T-cell (primary cell): Measurements from ENCODE around the gene TRMT44. TPM values are rescaled to one million over a fixed set of nuclear protein-coding genes. Genes with fewer than 3 reads are reported as not detected.

Experiments
- ATAC-seq, 4 experiments: fragments of 200-7000 bp in 3 of 4; fragments of 150-1000 bp in 1 of 4; cut with Tn5 transposase; replicated peaks in 1 of 4; 1 replicate in 3 of 4; 2 replicates in 1 of 4; pipeline ENCODE4 v1.10.0; 2021; ENCODE audit warnings: moderate library complexity in 3 of 4, mild to moderate bottlenecking in 2 of 4, moderate number of reproducible peaks in 1 of 4
- CTCF ChIA-PET, 2 donors: fragments of 300-600 bp; sonication (Branson Sonifier 250); formaldehyde crosslinking; loops; one replicate each; lab custom pipeline; 2022; ENCODE audit warnings: antibody characterized with exemption in 2 of 2; lab: Charles Lee
- POLR2A ChIA-PET, 2 donors: fragments of 300-600 bp; sonication (Branson Sonifier 250); formaldehyde crosslinking; loops; one replicate each; lab custom pipeline; 2022; ENCODE audit warnings: antibody characterized with exemption in 2 of 2; lab: Charles Lee
- DNase-seq, 35 experiments: peaks; one replicate each; pipeline versions ENCODE4 v3.0.0 to v3.0.0-alpha.2; 2013 to 2023
- H3K27ac ChIP-seq: one replicate; pipeline ENCODE4 v1.5.1; 2013; ENCODE audit warnings: low read length
- H3K27me3 ChIP-seq, 2 experiments: replicated peaks in 1 of 2; 1 replicate in 1 of 2; 2 replicates in 1 of 2; pipeline versions ENCODE4 v1.6.1 to v1.7.0; 2013; ENCODE audit warnings: low read length in 1 of 2, mixed read lengths in 1 of 2; ENCODE audit not compliant: control insufficient read depth in 2 of 2, insufficient read depth in 2 of 2; ENCODE audit errors: extremely low read depth in 1 of 2
- H3K36me3 ChIP-seq, 2 donors: 1 replicate in 1 of 2; 2 replicates in 1 of 2; pipeline versions ENCODE4 v1.6.1 to v1.7.0; 2013; ENCODE audit warnings: low read length in 1 of 2; ENCODE audit not compliant: control insufficient read depth in 2 of 2, insufficient read depth in 1 of 2; ENCODE audit errors: extremely low read depth in 1 of 2
- H3K4me1 ChIP-seq, 2 experiments: 1 replicate in 1 of 2; 2 replicates in 1 of 2; pipeline versions ENCODE4 v1.6.1 to v1.7.0; 2013; ENCODE audit warnings: low read length in 2 of 2, mixed read lengths in 1 of 2; ENCODE audit not compliant: insufficient read depth in 2 of 2, control insufficient read depth in 1 of 2; ENCODE audit errors: extremely low read depth in 1 of 2
- H3K4me3 ChIP-seq, 2 donors: 1 replicate in 1 of 2; 2 replicates in 1 of 2; pipeline versions ENCODE4 v1.5.1 to v1.7.0; 2013; ENCODE audit warnings: mild to moderate bottlenecking in 2 of 2, low read length in 1 of 2, moderate library complexity in 1 of 2; ENCODE audit not compliant: control insufficient read depth in 1 of 2; ENCODE audit errors: extremely low read depth in 1 of 2
- H3K9me3 ChIP-seq: 2 replicates; pipeline ENCODE4 v1.7.0; 2013
- H3K27ac Mint-ChIP-seq, 2 donors: one replicate each; pipeline ENCODE4 v1.8.0; 2020 to 2021; ENCODE audit warnings: mild to moderate bottlenecking in 2 of 2, mixed read lengths in 2 of 2
- H3K27me3 Mint-ChIP-seq, 2 donors: one replicate each; pipeline ENCODE4 v1.8.0; 2021 to 2022; ENCODE audit warnings: mixed read lengths in 2 of 2
- H3K36me3 Mint-ChIP-seq: one replicate; pipeline ENCODE4 v1.8.0; 2021; ENCODE audit warnings: mixed read lengths
- H3K4me1 Mint-ChIP-seq, 3 donors: one replicate each; pipeline ENCODE4 v1.8.0; 2020 to 2022; ENCODE audit warnings: mixed read lengths in 3 of 3, mild to moderate bottlenecking in 1 of 3
- H3K4me3 Mint-ChIP-seq, 3 donors: one replicate each; pipeline ENCODE4 v1.8.0; 2020 to 2022; ENCODE audit warnings: mild to moderate bottlenecking in 3 of 3, mixed read lengths in 3 of 3, moderate library complexity in 3 of 3
- H3K9me3 Mint-ChIP-seq, 3 donors: one replicate each; pipeline ENCODE4 v1.8.0; 2020 to 2022; ENCODE audit warnings: mixed read lengths in 3 of 3
- WGBS: methylation state at CpG from one replicate; pipeline ENCODE4 v1.1.5; 2013; ENCODE audit warnings: missing lambda C conversion rate; ENCODE audit not compliant: insufficient coverage; 5-methylcytosine and 5-hydroxymethylcytosine counted together
- total RNA-seq, 35 experiments: library from RNA in 6 of 35; stranded (reverse) in 6 of 35; fragments of 120-200 nt in 1 of 35; gene quantifications; one replicate each; pipeline versions ENCODE4 v1.2.1 to v1.2.4 and lab custom pipeline; 2013 to 2026

TRMT44 gene
- total RNA-seq, 5 donors from 2014 or later (not counting 1 experiment from before 2014, with no cell fraction given): 25.6 to 40.9 (median 35.3) TPM

DNA sequence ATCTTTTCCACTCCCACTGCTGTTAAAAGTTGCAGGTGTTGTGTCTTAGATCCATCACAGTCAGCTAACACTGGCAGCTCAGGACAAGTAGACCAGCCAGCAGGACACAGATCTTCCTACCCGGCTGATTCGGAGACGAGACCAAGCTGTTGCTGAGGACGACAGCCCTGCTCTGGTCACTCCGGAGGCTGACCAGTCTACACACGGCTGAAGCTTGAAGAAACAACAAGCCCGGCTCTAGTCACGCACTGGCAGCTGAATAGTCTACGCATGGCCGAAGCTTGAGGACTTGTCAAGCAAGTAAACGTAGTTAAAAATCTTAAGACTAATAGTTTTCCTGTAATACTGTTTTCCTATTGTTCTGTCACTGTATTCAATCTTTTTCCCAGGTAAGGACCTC is 1.8 kb upstream of the TRMT44 start:
- H3K27ac ChIP-seq: no peak overlapping the region
- no peaks in the 10 kb centered on the region for H3K36me3 ChIP-seq
- no peaks in the 10 kb centered on the region for H3K27me3 ChIP-seq
- Mint-ChIP-seq H3K4me3 (peak overlapping the region; percentile 60 to 98 (median 93)), H3K27ac (no peak overlapping the region), H3K4me1 (peaks cover 83 to 95% (median 91%) of the 10 kb centered on the region in 3 donors), H3K27me3 (peaks cover 0 to 2% of the 10 kb centered on the region in 2 donors), H3K36me3 (no peaks in the 10 kb centered on the region), H3K9me3 (no peaks in the 10 kb centered on the region)
- POLR2A ChIA-PET: interaction anchor here in 1 of 2 donors (0.6 kb wide), 1 partner anchor 10 kb away, joined by 4 read pairs; no protein-coding TSS in a partner anchor
- H3K4me1 ChIP-seq: peaks cover 28 to 59% of the 10 kb centered on the region in 2 experiments
- H3K4me3 ChIP-seq: no peak overlapping the region
- WGBS: 95% methylated on average over 7 of the region's 11 CpGs
- H3K9me3 ChIP-seq: no peaks in the 10 kb centered on the region
- DNase-seq: no peak
- no peak for ATAC-seq
- CTCF ChIA-PET: no interaction called here

DNA sequence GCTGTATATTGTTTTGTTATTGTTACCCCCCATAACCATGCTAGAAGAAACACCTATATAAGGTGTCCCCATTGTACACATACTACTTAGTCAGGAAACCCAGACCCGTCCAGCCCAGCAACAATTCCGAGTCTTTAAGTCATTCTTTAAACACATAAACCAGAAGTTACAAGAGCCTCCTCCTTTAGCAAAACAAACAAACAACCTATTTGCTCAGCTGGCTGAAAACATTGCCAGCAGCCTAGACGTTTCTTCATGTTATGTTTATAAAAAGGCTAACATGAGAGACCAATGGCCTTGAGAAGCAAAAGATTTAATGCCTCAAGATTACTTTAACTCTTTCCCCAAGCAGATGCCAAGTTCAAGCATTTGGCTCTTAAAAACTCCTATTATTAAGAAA is 1.4 kb upstream of the TRMT44 start:
- CTCF ChIA-PET: no interaction called here
- Histone ChIP-seq H3K9me3 (no peaks in the 10 kb centered on the region), H3K4me1 (peaks cover 28 to 58% of the 10 kb centered on the region in 2 experiments), H3K27ac (no peak overlapping the region), H3K4me3 (no peak overlapping the region), H3K36me3 (no peaks in the 10 kb centered on the region), H3K27me3 (no peaks in the 10 kb centered on the region)
- ATAC-seq: no peak
- Mint-ChIP-seq H3K4me1 (peaks cover 87 to 97% (median 90%) of the 10 kb centered on the region in 3 donors), H3K4me3 (peak overlapping the region; percentile 60 to 98 (median 93)), H3K27ac (peak overlapping the region in 1 of 2 donors; percentile 61), H3K27me3 (peaks cover 0 to 2% of the 10 kb centered on the region in 2 donors), H3K9me3 (no peaks in the 10 kb centered on the region), H3K36me3 (peaks cover 3% of the 10 kb centered on the region)
- WGBS: 87% methylated on average over 2 of the region's 3 CpGs
- POLR2A ChIA-PET: no interaction called here
- no peak for DNase-seq

DNA sequence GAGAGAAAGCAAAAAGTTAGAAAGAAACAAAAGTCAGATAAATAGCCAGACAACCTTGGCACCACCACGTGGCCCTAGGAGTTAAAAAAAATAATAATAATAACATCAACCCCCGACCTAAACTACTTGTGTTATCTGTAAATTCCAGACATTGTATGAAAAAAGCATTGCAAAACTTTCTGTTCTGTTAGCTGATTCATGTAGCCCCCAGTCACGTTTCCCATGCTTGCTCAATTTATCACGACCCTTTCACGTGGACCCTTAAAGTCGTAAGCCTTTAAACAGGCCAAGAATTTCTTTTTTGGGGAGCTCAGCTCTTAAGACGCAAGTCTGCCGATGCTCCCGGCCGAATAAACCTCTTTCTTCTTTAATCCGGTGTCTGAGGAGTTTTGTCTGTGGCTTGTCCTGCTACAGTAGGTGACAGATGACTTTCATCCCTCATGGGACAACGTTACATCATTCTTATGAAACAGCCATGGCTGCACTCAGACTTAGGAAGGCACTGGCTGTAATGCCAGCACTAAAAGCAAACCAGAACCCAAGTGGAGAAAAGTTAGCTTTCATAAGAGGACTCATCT is 574 bp upstream of the TRMT44 start:
- ChIA-PET CTCF (interaction anchor here in 1 of 2 donors (1.8 kb wide), 1 partner anchor 12 kb away, joined by 6 read pairs; no protein-coding TSS in a partner anchor), POLR2A (interaction anchor here in 1 of 2 donors (1.2 kb wide), 1 partner anchor 281 kb away, joined by 3 read pairs; no protein-coding TSS in a partner anchor)
- peak in 2 of 4 experiments; percentile 22 to 34 for ATAC-seq

DNA sequence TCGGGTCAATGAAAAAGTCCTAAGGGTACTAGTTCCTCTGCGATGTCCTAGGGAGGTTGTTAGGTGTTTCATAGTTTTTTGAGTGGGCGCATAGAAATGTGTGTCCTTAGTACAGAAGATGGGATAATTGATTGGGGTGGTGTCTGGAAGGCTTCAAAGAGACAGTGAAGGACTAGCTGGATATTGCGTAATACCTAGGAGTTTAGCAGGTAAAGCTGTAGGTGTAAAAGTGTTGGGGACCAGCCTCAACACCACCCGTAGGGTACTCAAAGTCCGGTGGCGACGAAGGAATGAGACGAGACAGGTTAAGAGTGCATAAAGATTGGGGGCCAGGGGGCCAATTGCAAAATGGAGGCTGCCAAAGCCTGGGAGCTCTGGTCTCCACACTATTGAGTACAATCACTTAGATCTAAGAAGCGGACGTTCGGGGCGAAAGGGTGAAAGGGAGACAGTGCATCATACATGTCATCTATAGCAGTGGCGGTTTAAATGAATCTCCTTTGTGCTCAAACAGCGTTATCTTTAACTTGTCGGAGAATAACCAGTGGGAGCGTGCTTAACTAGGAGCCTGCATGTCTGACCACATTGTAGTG is 1.0 kb downstream of the TRMT44 start:
- 57% methylated on average over 10 of the region's 17 CpGs for WGBS

More for the DNA sequence above, 574 bp upstream of the TRMT44 start:
- H3K27me3 Mint-ChIP-seq: peaks cover 0 to 2% of the 10 kb centered on the region in 2 donors
- 41% methylated on average over 4 of the region's 12 CpGs for WGBS
- no peaks in the 10 kb centered on the region for H3K36me3 ChIP-seq
- H3K4me3 ChIP-seq: peak overlapping the region; percentile 62 to 99
- H3K4me1 ChIP-seq: peaks cover 28 to 53% of the 10 kb centered on the region in 2 experiments
- H3K27me3 ChIP-seq: no peaks in the 10 kb centered on the region
- H3K9me3 ChIP-seq: no peaks in the 10 kb centered on the region
- DNase-seq: peak in 3 of 35 experiments; percentile 6 to 23 (median 12)
- H3K4me1 Mint-ChIP-seq: peaks cover 82 to 93% (median 84%) of the 10 kb centered on the region in 3 donors
- peaks cover 3% of the 10 kb centered on the region for H3K36me3 Mint-ChIP-seq
- peak overlapping the region; percentile 93 to 98 (median 98) for H3K4me3 Mint-ChIP-seq
- H3K27ac ChIP-seq: peak overlapping the region; percentile 90
- no peaks in the 10 kb centered on the region for H3K9me3 Mint-ChIP-seq
- H3K27ac Mint-ChIP-seq: peak overlapping the region; percentile 98

DNA sequence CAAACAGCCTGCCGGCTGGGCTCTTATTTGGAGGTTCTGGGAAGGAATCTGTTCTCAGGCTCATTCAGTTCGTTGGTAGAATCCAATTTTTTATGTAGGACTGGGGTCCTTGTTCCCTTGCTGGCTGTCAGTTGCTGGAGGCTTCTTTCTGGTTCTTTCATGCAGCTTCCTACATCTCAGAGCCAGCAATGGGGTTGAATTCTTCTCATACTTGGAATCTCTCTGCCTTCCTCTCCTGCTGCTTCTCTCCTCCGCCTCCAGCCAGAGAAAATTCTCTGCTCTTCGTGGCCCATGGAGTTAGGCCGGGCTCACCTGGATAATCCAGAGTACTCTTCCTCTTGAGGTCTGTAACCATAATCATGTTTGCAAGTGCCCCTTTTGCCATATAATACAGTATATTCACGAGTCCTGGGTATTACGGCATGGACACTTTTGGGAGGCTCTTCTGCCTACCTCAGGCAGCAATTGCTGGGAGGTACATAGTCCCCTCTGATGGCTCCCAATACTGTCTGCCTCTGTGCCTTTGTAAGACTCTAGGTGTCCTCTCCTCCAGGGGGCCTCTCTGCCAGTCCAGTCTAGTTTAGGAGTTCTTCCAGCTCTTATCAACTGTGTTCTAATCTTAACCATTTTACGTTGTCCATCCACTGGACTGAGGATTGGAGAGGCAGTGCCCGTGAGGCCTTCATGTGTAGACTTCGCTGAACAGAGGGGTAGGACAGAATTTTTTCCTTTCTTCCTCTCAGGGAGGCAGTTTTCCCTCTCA is 2.2 kb downstream of the TRMT44 start:
- H3K36me3 ChIP-seq: peaks cover 2 to 14% of the 10 kb centered on the region in 2 donors
- Mint-ChIP-seq H3K4me3 (peak overlapping the region; percentile 88 to 98 (median 93)), H3K4me1 (peaks cover 66 to 75% (median 73%) of the 10 kb centered on the region in 3 donors), H3K36me3 (peaks cover 7% of the 10 kb centered on the region), H3K27me3 (peaks cover 0 to 2% of the 10 kb centered on the region in 2 donors), H3K9me3 (no peaks in the 10 kb centered on the region), H3K27ac (no peak overlapping the region)
- ChIA-PET CTCF (no interaction called here), POLR2A (no interaction called here)
- peaks cover 21 to 32% of the 10 kb centered on the region in 2 experiments for H3K4me1 ChIP-seq
- no peaks in the 10 kb centered on the region for H3K27me3 ChIP-seq
- no peak overlapping the region for H3K4me3 ChIP-seq
- no peaks in the 10 kb centered on the region for H3K9me3 ChIP-seq
- no peak for DNase-seq
- WGBS: 94% methylated on average over 7 of the region's 10 CpGs
- H3K27ac ChIP-seq: no peak overlapping the region
- no peak for ATAC-seq

More for the DNA sequence above, 1.0 kb downstream of the TRMT44 start:
- Mint-ChIP-seq H3K27ac (peak overlapping the region; percentile 46 to 59), H3K27me3 (peaks cover 0 to 2% of the 10 kb centered on the region in 2 donors), H3K36me3 (peaks cover 7% of the 10 kb centered on the region), H3K4me3 (peak overlapping the region; percentile 88 to 98 (median 93)), H3K4me1 (peaks cover 76 to 86% (median 81%) of the 10 kb centered on the region in 3 donors), H3K9me3 (no peaks in the 10 kb centered on the region)
- ChIA-PET CTCF (interaction anchor here in 1 of 2 donors (1.8 kb wide), 1 partner anchor 13 kb away, joined by 6 read pairs; no protein-coding TSS in a partner anchor), POLR2A (interaction anchor here in 1 of 2 donors (0.6 kb wide), 1 partner anchor 9 kb away, joined by 16 read pairs; no protein-coding TSS in a partner anchor)
- H3K4me1 ChIP-seq: peaks cover 21 to 37% of the 10 kb centered on the region in 2 experiments
- H3K9me3 ChIP-seq: no peaks in the 10 kb centered on the region
- no peak for ATAC-seq
- peaks cover 2 to 7% of the 10 kb centered on the region in 2 donors for H3K36me3 ChIP-seq
- no peak overlapping the region for H3K27ac ChIP-seq
- DNase-seq: no peak
- peak overlapping the region; percentile 62 to 99 for H3K4me3 ChIP-seq
- no peaks in the 10 kb centered on the region for H3K27me3 ChIP-seq

DNA sequence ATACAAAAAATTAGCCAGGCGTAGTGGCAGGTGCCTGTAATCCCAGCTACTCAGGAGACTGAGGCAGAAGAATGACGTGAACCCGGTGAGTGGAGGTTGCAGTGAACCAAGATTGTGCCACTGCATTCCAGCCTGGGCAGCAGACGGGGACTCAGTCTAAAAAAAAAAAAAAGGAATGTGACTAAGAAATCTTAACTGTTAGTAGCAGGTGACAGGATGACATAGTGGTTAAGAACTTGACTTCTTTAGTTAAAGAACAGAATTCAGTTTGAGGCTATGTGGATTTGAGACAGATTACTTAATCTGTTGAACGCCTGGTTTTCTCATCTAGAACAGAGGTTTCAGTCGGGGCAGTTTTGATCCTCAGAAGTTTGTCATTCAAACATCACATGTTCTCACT is 3.2 kb downstream of the TRMT44 start:
- ChIA-PET CTCF (no interaction called here), POLR2A (no interaction called here)
- H3K27me3 Mint-ChIP-seq: peaks cover 0 to 2% of the 10 kb centered on the region in 2 donors
- H3K27me3 ChIP-seq: no peaks in the 10 kb centered on the region
- H3K4me1 Mint-ChIP-seq: peaks cover 57 to 65% (median 64%) of the 10 kb centered on the region in 3 donors
- WGBS: 96% methylated on average over 3 of the region's 6 CpGs
- no peak for DNase-seq
- H3K4me3 ChIP-seq: no peak overlapping the region
- peaks cover 2 to 23% of the 10 kb centered on the region in 2 donors for H3K36me3 ChIP-seq
- no peak overlapping the region for H3K27ac Mint-ChIP-seq
- peaks cover 13% of the 10 kb centered on the region for H3K36me3 Mint-ChIP-seq
- no peaks in the 10 kb centered on the region for H3K9me3 ChIP-seq
- ATAC-seq: no peak
- H3K27ac ChIP-seq: no peak overlapping the region
- H3K4me1 ChIP-seq: peaks cover 20 to 32% of the 10 kb centered on the region in 2 experiments
- H3K4me3 Mint-ChIP-seq: no peak overlapping the region
- no peaks in the 10 kb centered on the region for H3K9me3 Mint-ChIP-seq
